ENCODE results near the gene KXD1. TPM values are rescaled to one million over a fixed set of nuclear protein-coding genes. Genes with fewer than 3 reads are reported as not detected.

Gene KXD1
- total RNA-seq, 1 donor from 2014 or later: 38.4 TPM

- DNase-seq: no peak
Measured at GRCh38 chr19:18601875-18602274, 44.2 kb downstream of the KXD1 start.

GRCh38 chr19:18603255-18603957 is 45.7 kb downstream of the KXD1 start:
- no peak for DNase-seq

DNA sequence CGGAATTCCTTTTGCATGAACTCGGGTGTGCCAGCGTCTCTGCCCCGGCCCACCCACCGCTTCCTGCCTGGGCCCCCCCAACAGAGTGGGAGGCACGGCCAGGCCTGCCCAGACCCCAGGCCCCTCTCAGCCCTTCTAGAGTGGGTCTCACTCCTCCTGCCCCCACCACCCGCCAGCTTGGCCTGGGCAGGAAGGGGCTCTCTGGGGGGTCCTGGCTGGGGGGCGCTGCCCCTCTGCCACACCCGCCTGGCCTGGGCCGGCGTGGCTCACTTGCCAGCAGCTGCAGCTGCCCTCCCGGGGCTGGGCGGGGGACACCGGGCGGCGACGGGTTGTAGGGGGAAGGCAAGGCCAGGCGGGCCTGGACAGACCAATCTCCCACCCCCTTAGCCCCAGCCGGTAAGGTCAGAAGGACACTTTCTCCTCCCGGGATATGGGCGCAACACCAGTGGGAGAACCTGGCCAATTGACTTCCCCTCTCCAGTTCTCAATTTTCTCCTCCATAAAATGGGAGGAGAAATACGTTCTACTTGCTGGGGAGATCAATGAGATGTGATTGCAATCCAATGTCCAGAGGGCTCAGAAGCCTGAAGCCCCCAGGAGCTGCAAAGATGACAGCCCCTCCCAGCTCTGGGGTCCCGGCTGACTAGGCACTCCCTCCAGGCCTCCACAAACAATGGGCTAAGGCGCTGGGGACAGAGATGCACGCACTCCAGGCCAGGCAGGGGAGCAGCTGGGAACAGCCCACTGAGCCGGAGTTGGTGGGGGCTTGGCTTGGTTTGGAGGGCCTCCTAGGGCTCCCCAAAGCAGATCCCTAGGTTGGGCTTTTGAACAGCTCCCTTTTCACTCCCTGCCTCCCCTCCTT is 46.5 kb downstream of the KXD1 start:
- no peak for DNase-seq

GRCh38 chr19:18604820-18605159 is 47.1 kb downstream of the KXD1 start:
- DNase-seq: no peak

GRCh38 chr19:18605196-18605545 is 47.5 kb downstream of the KXD1 start:
- DNase-seq: no peak

- DNase-seq: no peak
Measured at GRCh38 chr19:18605546-18606280, 48.0 kb downstream of the KXD1 start.

DNA sequence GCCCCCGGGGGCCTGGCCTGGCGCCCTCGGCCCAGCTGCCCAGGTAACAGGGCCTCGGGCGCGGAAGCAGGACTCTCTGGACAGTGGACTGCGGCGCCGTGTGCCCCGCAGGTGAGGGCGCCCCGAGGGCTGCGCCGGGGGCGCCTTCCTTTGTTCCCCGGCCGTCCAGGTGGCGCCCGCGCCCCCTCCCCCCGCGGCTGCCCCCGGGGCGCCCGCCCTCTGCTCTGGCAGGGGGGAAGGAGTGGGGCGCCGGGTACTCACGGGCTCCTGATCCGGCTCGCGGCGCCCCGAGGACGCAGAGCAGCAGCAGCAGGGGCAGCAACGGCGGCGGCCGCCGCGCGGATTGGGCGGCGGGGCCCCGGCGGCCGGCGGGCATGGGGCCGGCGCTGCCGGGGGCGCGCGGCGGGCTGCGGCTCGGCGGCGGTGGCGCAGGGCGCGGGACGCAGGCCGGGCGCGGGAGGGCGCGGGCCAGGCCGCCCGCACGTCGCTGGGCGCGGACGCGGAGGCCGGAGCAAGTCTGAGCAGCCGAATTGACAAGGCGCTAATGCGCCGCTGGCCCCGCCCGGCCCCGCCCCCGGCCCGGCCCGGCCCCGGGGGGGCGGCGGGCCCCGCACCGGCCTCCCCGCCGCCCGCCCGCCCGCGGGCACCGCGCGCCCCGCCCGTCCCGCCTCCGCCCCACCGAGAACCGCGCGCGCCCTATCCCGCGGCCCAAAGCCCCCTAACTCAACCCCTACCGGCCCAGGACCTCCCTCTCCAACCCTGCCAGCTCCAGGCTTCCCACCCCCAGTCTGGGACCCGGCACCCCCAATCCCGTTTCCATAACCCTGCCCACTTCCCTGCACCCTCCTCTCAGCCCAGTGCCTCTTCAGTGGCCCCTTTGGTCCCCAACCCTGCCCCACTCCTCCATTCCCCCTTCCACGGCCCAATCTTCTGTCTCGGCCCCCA is 48.9 kb downstream of the KXD1 start, which contains the start of gene CRLF1:
CRLF1 (minus strand) TSS at position 519 of the 945 bp plus-strand sequence; CDS start at position 376, 143 bp downstream.
- no peak for DNase-seq

DNA sequence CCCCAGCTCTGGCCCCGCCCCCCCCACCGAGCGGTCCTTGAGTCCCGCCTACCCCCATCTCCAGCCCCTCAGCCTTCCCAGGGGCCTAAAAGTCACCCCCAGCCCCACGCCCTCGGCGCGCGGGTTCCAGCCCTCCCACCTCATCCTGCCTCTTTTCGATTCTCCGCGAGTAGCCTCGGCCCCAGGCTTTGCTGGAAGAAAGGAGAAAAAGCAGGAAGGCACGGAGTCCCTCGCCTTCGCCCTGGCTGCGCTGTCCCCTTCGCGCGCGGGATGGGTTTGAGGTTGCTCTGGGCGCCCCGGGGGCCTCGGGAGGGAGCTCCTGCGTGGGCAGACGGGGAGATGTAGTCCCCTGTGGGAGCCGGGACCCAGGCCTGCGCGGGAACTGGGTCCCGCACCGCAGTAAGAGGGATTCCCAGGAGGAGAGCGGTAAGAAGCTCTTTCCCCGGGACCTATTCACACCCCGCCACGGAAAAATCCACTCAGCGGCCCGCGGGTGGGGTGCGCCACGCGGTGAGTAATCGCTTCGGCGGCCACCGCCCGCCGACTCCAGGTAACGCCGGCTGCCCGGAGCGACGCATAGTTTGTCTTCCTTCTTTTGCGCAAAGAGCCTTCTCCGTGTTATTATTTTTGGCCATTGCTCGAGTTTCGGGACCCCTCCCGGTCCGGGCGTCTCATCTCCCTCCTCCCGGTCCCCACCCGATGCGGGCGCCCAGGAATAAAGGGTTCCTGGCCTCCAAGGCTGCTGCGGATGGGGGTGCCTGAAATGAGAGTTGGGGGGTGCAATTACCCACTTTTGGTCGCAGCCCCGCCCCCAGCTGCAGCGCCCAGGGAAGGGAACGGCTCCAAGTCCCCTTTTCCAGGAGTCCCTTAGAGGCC is 49.8 kb downstream of the KXD1 start:
- DNase-seq: no peak

DNA sequence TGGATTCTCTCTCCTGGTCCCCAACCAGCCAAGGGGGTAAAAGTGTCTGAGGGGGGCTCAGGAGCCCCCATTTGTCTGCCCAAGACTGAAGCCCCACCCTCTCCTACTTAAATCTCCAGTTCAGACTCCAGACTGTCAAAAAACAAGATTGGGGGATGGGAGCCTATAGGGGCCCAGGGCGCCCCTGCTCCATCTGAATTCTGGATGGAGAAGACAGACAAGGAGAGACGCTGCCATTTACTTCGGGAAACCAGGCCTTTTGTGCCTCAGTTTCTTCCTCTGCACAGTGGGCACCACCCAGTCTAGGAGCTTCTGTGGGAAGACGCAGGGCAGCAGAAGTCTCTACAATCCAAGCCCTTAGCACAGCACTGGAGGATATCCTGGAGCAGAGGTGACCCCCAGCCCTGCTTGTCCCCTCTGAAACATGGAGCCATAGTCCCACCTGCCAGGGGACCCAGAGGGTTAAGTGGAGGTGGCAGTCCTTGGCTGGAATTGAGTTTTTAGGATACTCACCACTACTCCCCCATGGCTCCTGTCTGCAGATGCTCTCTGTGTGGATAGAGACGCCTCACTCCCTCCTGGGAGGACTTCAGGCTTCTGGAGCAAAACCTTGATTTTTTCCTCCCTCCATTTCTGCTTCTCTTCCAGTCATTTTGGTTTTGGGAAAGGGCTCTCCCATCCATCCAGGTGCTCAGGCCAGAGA is 50.6 kb downstream of the KXD1 start:
- no peak for DNase-seq

DNA sequence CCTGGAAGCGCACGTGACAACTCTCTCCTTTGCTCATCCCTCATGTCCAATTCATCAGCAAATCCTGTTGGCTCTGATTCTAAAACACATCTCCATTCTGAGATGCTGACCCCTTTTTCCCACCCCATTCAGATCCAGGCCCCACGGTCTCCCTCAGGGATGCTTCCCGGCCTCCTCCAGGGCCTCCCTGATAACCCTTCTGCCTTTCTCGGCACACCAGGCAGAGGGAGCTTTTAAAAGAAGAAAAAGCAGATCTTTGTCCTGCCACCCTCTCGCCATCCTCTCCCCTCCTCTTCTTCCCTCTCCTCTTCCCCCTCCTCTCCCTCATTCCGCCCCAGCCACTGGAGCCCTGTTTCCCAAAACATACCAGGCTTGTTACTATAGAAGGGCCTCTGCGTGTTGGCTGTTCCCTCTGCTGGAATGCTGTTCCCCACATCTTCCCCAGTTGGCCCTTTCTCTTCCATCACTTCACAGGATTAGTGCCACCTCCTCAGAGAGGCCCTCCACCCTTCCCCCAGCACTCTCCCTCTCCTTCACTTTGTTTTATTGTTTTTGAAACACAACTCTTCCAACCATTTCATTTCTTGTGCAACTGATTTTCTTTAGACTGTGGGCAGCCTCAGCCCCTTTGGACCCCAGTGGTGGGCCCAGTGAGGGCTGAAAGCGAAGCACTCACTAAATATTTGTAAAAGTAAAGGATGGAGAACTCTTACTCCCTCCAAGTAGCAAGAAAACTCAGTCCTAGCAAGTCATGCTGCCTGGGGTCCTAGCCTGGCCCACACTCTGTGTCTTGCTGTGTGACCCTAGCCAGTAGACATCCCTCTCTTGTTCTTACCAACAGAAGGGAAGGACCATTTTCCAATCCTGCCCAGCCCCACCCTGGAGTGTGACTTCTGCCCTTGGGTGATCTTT is 51.4 kb downstream of the KXD1 start:
- no peak for DNase-seq

DNA sequence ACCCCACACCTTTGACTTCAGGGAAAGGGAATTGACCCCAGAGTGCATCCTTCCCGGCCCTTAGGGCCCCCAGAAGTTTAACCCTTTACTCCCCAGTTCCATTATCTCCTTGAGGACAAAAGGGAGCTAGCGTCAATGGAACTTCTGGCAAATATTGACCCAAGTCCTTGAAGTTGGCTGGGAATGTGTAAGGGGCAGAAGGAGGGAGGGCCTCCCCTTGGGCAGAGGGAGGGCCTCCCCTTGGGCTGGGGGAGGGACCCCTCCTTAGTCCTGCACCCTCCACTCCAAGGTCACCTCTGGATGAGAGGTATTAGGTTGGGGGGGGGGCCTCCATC is 52.0 kb downstream of the KXD1 start:
- no peak for DNase-seq

- DNase-seq: no peak
Measured at GRCh38 chr19:18610245-18610555, 52.5 kb downstream of the KXD1 start.

GRCh38 chr19:18610556-18611326 is 53.1 kb downstream of the KXD1 start:
- DNase-seq: no peak

- DNase-seq: no peak
Measured at GRCh38 chr19:18611327-18612050, 53.8 kb downstream of the KXD1 start.

DNA sequence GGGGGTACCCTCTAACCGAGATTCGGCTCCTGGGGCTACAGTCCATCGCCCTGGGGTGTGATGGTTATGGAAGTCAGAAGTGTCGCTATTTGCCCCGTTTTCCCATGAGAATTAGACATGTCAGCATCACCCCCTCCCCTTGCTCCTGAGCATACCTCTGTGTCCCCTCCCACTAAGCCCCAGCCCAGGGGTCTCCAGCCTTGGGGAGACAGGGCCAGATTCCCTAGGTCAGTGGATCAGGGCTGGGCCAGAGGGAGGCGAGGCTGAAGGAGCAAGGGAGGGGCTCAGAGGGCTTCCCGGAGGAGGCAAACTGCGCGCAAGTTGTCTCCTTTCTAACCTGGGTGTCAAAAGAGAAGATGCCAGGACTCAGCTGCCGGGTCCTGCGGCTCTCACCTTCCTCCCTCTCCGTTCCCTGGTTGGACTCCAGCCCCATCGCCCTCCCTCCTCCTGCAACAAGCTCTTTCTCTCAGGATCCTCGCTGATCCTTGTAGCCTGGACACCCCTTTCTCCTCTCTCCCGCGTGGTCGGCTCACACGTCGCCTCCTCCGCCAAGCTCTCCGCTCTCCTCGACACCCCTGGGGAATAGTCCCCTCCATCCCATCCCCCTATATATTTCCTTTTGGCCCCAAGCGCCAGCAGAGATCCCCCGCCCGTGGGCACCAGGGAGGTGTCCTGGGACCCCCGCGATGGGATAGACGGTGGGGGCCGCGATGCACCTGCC is 54.5 kb downstream of the KXD1 start:
- no peak for DNase-seq

DNA sequence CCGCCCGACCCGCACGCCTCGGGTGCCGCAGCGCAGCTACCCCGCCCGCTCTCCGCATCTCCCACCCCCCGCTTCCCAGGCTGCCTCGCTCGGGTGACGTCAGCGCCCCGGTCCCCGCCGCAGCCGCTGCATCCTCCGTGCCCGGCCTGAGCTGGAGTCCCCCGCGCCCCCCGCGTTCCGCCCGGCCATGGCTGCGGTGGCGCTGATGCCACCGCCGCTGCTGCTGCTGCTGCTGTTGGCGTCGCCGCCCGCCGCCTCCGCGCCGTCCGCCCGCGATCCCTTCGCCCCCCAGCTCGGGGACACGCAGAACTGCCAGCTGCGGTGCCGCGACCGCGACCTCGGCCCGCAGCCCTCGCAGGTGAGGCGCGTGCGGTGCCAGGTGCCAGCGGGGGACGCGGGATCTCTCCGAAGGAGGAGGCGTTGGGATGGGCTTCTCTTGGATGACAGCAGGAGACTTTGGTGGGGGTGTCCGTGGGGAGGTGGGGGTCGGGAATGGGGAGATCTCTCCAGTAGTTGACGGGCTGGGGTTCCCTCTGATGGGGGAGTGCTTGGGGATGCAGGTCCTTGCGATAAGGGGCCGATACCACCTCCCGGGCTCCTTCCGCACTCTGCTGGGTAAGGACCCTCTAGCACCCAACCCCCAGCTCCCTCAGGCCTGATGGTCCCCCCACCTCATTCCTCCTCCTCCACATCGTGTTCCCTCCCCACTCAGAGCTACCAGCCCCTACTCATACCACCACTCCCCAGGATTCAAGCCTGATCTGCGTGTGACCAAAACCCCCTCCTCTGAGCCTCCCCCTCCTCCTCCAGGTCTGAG is 55.3 kb downstream of the KXD1 start, which contains the start of gene TMEM59L:
TMEM59L (plus strand) TSS at position 99 of the 817 bp plus-strand sequence; CDS start at position 188, 89 bp downstream.
- DNase-seq: no peak

Data from skin of body (tissue), 2 donors.